Stomach (tissue), 4 donors: ENCODE measurements around the gene GNG4.

Experiments
- EP300 ChIP-seq: sonication (generic); formaldehyde crosslinking; IDR thresholded peaks from one replicate; pipeline ENCODE4 v1.6.1; 2017; ENCODE audit warnings: antibody characterized with exemption
- POLR2A ChIP-seq, 4 donors: fragments of 450-650 bp; IDR thresholded peaks; one replicate each; pipeline ENCODE4 v1.6.1; 2016; ENCODE audit warnings: antibody characterized with exemption in 4 of 4, control low read depth in 2 of 4, mild to moderate bottlenecking in 1 of 4, moderate library complexity in 1 of 4
- POLR2AphosphoS5 ChIP-seq, 3 donors: sonication (generic); formaldehyde crosslinking; IDR thresholded peaks; one replicate each; pipeline ENCODE4 v1.6.1; 2016; ENCODE audit warnings: antibody characterized with exemption in 3 of 3
- TF ChIP-seq, protein P1 (sequence below), 7 experiments: fragments of 450-650 bp in 4 of 7; fragments of 200-600 bp in 3 of 7; sonication (generic) in 3 of 7; IDR thresholded peaks; one replicate each; pipeline ENCODE4 v1.5.1; 2016 to 2019; ENCODE audit warnings: antibody characterized with exemption in 7 of 7, control low read depth in 2 of 7, mild to moderate bottlenecking in 1 of 7

DNA sequence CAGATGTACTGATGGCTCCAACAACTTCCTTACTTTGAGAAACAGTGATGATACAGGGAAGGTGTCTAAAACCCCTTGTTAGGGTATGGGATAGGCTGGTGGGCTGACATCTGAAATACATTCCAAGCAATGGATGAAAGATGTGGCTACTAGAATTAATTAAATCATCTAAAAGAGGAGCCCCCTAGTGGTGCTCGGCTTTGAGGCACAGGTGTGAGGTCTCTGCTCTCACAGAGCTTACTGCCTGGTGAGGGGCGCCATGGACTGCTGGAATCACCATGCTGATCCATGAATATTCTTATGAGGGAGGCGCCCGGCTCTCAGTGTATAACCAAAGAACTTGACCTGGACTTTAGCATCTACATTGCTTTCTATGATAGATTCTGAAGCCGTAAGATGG lies 48.5 kb downstream of the GNG4 start:
- TF ChIP-seq, protein P1, sequence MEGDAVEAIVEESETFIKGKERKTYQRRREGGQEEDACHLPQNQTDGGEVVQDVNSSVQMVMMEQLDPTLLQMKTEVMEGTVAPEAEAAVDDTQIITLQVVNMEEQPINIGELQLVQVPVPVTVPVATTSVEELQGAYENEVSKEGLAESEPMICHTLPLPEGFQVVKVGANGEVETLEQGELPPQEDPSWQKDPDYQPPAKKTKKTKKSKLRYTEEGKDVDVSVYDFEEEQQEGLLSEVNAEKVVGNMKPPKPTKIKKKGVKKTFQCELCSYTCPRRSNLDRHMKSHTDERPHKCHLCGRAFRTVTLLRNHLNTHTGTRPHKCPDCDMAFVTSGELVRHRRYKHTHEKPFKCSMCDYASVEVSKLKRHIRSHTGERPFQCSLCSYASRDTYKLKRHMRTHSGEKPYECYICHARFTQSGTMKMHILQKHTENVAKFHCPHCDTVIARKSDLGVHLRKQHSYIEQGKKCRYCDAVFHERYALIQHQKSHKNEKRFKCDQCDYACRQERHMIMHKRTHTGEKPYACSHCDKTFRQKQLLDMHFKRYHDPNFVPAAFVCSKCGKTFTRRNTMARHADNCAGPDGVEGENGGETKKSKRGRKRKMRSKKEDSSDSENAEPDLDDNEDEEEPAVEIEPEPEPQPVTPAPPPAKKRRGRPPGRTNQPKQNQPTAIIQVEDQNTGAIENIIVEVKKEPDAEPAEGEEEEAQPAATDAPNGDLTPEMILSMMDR (IDR thresholded peaks at IDR 0.05): peak in 1 of 7 experiments; percentile 20
- no peak for TF ChIP-seq POLR2AphosphoS5 (IDR thresholded peaks at IDR 0.05)
- TF ChIP-seq POLR2A (IDR thresholded peaks at IDR 0.05): no peak
- TF ChIP-seq EP300: no peak
